Activated CD4-positive, alpha-beta T cell treated with anti-CD3 and anti-CD28 coated beads, Interleukin-2, amount 10 ng/mL, durations not matched to agents 24 days and 14 days (primary cell): Measurements from ENCODE around the gene THSD4. TPM values are rescaled to one million over a fixed set of nuclear protein-coding genes. Genes with fewer than 3 reads are reported as not detected.

ENCODE experiments used
- DNase-seq: peaks from one replicate; pipeline ENCODE4 v3.0.0; 2022
- H3K27ac Mint-ChIP-seq: one replicate; pipeline ENCODE4 v1.8.0; 2022; ENCODE audit warnings: mild to moderate bottlenecking, mixed read lengths
- H3K27me3 Mint-ChIP-seq: one replicate; pipeline ENCODE4 v1.8.0; 2022; ENCODE audit warnings: mixed read lengths
- H3K36me3 Mint-ChIP-seq: one replicate; pipeline ENCODE4 v1.8.0; 2022; ENCODE audit warnings: low read depth, mild to moderate bottlenecking, mixed read lengths
- H3K4me1 Mint-ChIP-seq: one replicate; pipeline ENCODE4 v1.8.0; 2021; ENCODE audit warnings: mixed read lengths
- H3K4me3 Mint-ChIP-seq: one replicate; pipeline ENCODE4 v1.8.0; 2022; ENCODE audit warnings: mild to moderate bottlenecking, moderate library complexity, mixed read lengths
- H3K9me3 Mint-ChIP-seq: one replicate; pipeline ENCODE4 v1.8.0; 2021; ENCODE audit warnings: mixed read lengths
- intact Hi-C: fragments of 100-400 bp; cut with micrococcal nuclease; formaldehyde crosslinking; loops from one replicate; pipeline ENCODE4 v1.15.1; 2023
- total RNA-seq: library from RNA; stranded (reverse); gene quantifications from 2 replicates; pipeline ENCODE4 v1.2.3, GENCODE V29; 2022

THSD4 gene
- total RNA-seq, 1 donor from 2014 or later = not detected

- Mint-ChIP-seq H3K27me3 (peaks cover 7% of the 10 kb centered on the region), H3K36me3 (no peaks in the 10 kb centered on the region), H3K4me1 (no peaks in the 10 kb centered on the region), H3K27ac (no peak overlapping the region), H3K9me3 (no peaks in the 10 kb centered on the region), H3K4me3 (no peak overlapping the region)
- DNase-seq = no peak
- intact Hi-C loops = no loop called here
Observed at GRCh38 chr15:71494563-71495397, 379.5 kb downstream of the THSD4 start.

DNA sequence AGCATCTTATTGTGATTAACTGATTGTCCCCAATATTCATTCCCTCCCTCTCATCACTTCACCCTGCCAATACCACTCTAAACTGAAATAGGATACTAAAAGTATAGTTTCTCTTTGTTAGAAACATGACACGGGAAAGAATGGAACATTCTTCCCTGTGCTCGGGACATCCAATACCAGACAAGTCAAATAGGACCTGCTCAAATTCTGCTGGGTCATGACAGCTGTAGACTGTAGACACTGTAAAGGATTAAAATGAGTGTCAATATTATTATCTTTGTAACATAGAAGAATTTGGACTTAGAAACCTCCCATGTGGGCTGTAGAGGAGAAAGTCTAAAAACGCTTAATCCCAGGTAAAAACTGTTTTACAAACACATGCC is 380.1 kb downstream of the THSD4 start:
- DNase-seq = no peak
- H3K27me3 Mint-ChIP-seq = peaks cover 10% of the 10 kb centered on the region
- H3K4me3 Mint-ChIP-seq = no peak overlapping the region
- H3K36me3 Mint-ChIP-seq = no peaks in the 10 kb centered on the region
- H3K4me1 Mint-ChIP-seq = no peaks in the 10 kb centered on the region
- intact Hi-C loops = no loop called here
- H3K27ac Mint-ChIP-seq = no peak overlapping the region
- H3K9me3 Mint-ChIP-seq = peaks cover 4% of the 10 kb centered on the region

DNA sequence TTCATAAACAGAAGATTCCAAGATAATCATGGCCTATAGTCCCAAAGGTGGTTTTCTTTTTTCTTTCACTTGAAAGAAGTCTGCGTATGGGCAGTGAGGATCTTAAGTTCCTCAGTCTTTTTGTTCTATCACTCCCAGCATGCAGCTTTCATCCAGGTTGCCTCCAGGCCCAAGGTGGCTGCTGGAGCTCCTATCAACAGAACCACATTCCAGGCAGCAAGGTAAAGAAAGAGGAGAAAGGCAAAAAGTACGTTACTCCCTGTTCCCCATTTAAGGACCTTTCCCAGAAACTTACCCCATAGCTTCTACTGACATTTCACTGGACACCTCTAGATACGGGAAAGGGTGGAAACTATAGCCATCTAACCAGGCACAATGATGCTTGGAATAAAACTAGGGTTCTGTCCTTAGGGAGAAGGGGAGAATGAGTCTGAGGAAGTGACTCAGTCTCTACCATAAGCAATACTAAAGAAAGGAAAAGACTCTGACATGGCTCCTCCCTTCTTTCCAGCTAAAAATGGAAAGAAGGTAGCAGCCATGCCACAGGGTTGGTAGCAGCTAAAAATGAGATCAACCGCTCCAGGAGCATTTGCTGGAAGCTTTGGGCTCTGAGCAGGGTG is 381.2 kb downstream of the THSD4 start:
- intact Hi-C loops = no loop called here
- peaks cover 9% of the 10 kb centered on the region for H3K9me3 Mint-ChIP-seq
- DNase-seq = no peak
- H3K36me3 Mint-ChIP-seq = no peaks in the 10 kb centered on the region
- peaks cover 9% of the 10 kb centered on the region for H3K27me3 Mint-ChIP-seq
- H3K4me1 Mint-ChIP-seq = no peaks in the 10 kb centered on the region
- H3K4me3 Mint-ChIP-seq = no peak overlapping the region
- H3K27ac Mint-ChIP-seq = no peak overlapping the region

- Mint-ChIP-seq H3K4me3 (no peak overlapping the region), H3K27me3 (peaks cover 10% of the 10 kb centered on the region), H3K4me1 (no peaks in the 10 kb centered on the region), H3K9me3 (peaks cover 9% of the 10 kb centered on the region), H3K36me3 (no peaks in the 10 kb centered on the region), H3K27ac (no peak overlapping the region)
- DNase-seq = no peak
- intact Hi-C loops = no loop called here
Observed at GRCh38 chr15:71501344-71502076, 386.2 kb downstream of the THSD4 start.

GRCh38 chr15:71502077-71502432 is 386.8 kb downstream of the THSD4 start:
- Mint-ChIP-seq H3K4me1 (no peaks in the 10 kb centered on the region), H3K9me3 (peaks cover 9% of the 10 kb centered on the region), H3K27ac (no peak overlapping the region), H3K27me3 (peaks cover 10% of the 10 kb centered on the region), H3K36me3 (no peaks in the 10 kb centered on the region), H3K4me3 (no peak overlapping the region)
- intact Hi-C loops = no loop called here
- DNase-seq = no peak

- Mint-ChIP-seq H3K27me3 (peaks cover 7% of the 10 kb centered on the region), H3K4me3 (no peak overlapping the region), H3K4me1 (no peaks in the 10 kb centered on the region), H3K9me3 (no peaks in the 10 kb centered on the region), H3K36me3 (no peaks in the 10 kb centered on the region), H3K27ac (no peak overlapping the region)
- intact Hi-C loops = no loop called here
- DNase-seq = no peak
Observed at GRCh38 chr15:71505962-71506361, 390.7 kb downstream of the THSD4 start.

DNA sequence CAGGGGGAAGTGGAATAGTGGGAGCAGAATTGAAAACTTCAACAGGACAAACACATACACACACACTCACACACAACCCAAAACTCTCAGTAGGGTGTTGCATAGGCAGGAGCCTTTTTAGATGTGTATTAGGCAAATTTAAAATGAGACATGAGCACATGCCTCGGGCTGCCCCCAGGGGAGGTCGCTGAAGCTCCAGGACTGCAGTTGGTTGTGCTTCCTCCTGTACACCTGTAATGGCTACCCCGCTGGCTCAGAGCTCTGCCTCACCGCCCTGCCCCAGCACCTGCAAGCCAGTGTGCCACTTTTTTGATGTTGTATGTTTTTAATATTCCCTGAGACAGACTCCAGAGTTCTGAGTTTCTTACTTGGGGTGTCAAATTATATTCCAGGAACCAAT is 391.7 kb downstream of the THSD4 start:
- no peaks in the 10 kb centered on the region for H3K36me3 Mint-ChIP-seq
- no peaks in the 10 kb centered on the region for H3K9me3 Mint-ChIP-seq
- no peak for DNase-seq
- H3K4me3 Mint-ChIP-seq = no peak overlapping the region
- intact Hi-C loops = no loop called here
- H3K27ac Mint-ChIP-seq = no peak overlapping the region
- no peaks in the 10 kb centered on the region for H3K4me1 Mint-ChIP-seq
- H3K27me3 Mint-ChIP-seq = peaks cover 7% of the 10 kb centered on the region

DNA sequence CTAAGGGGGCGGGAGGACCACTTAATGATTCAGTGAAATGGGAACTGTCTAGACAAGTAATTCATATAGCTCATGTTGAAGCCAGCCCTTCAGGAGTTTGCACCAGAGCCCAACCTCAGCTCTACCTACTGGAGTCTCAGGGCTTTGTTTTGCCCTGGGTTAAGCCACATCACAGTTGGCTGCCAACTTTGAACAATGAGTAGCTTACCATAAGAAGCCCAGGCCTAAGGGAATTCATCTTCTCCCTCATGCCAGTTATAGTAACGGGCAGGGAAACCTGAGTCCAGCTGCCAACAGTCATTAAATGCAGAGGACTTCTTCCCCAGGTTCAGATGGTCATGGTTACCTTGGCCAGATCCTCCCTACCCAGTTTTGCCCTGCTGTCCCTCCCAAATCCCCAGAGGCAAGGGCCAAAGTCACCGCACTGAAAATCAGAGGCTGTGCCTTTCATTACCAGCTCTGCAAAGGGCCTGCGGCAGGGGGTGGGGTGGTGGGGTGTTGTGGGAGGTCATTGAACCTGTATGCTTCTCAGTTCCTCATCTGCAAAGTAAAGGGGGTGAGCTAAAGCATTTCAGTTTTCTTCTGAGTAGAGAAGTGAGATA is 392.9 kb downstream of the THSD4 start:
- Mint-ChIP-seq H3K36me3 (no peaks in the 10 kb centered on the region), H3K4me3 (no peak overlapping the region), H3K4me1 (no peaks in the 10 kb centered on the region), H3K9me3 (no peaks in the 10 kb centered on the region), H3K27me3 (peaks cover 7% of the 10 kb centered on the region), H3K27ac (no peak overlapping the region)
- no peak for DNase-seq
- intact Hi-C loops = no loop called here

DNA sequence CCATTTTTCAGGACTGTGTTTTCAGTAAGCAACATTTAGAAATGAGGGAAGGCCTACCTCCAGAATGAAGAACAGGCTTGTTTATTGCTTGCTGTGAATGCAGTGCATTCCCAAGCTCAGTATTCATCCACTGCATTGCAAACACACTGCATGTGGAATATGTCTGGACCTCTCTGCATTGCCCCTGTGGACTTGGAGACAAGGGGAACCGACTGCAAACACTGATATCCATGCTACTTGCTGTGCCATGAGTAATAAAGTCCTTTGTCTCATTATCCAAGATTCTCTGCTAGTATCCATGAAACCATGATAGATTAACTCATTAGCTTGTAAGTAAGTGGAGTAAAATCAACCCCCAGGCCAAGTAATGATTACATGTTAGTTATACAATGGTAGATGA is 393.9 kb downstream of the THSD4 start:
- Mint-ChIP-seq H3K27ac (no peak overlapping the region), H3K36me3 (no peaks in the 10 kb centered on the region), H3K4me1 (no peaks in the 10 kb centered on the region), H3K4me3 (no peak overlapping the region), H3K9me3 (no peaks in the 10 kb centered on the region), H3K27me3 (peaks cover 11% of the 10 kb centered on the region)
- intact Hi-C loops = no loop called here
- no peak for DNase-seq

DNA sequence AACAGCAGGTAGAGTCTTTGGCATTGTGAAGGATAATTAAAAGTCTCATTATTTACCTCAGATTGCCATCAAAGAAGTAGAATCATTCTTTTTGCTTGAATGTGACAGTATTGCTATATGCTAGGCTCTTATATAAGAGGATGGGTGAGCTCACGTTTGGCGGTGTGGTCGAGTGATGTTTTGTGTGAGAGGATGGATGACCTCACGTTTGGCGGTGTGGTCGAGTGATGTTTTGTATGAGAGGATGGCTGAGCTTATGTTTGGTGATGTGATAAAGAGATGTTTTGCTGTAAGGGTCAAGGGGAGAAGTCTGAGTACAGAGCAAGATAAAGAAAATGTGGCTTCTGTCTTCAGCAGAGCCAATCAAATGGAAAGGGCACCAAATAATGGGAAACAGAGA is 395.5 kb downstream of the THSD4 start:
- H3K4me1 Mint-ChIP-seq = no peaks in the 10 kb centered on the region
- H3K27me3 Mint-ChIP-seq = peaks cover 10% of the 10 kb centered on the region
- H3K36me3 Mint-ChIP-seq = no peaks in the 10 kb centered on the region
- no peak overlapping the region for H3K27ac Mint-ChIP-seq
- H3K9me3 Mint-ChIP-seq = no peaks in the 10 kb centered on the region
- no peak overlapping the region for H3K4me3 Mint-ChIP-seq
- intact Hi-C loops = no loop called here
- no peak for DNase-seq

DNA sequence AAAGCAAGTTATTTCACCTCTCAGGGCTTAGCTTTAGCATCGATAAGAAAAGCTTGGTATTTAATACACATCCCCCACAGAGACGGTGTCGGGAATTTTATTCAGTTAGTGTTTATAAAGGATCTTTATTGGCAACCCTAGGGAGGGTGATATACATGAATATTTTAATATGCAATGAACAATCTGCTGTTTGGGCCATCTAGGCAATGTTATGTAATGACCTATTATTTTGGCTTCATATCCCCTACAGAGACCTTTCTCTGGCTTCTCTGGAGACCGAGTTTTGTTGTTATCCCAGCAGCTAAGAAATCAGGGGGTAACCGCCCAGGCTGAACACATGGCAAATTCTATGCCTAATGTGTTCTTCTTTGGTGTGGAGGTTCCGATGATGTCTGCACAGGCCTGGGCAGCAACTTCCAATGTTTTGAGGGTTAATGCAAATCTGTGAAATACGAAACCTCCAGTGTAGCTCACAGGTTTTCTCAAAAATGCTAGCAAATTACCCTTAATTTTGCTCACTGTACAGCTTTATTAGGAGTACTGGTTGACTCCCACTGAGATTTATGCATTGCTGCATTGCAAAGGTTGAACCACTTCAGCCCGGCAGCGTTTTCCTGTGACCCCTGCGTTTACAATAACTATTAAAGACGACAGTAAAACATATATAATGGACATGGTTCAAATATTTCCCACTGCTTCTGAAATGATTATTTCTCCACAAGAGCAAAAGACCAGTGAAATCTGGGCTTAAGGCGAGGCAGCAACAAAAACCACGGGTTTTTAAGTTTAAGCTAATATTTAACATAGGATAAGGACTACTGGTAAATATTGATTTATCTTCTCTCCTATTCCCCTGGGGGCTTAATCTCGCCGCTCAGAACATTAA is 396.8 kb downstream of the THSD4 start:
- peaks cover 13% of the 10 kb centered on the region for H3K27me3 Mint-ChIP-seq
- intact Hi-C loops = no loop called here
- H3K36me3 Mint-ChIP-seq = no peaks in the 10 kb centered on the region
- no peak overlapping the region for H3K27ac Mint-ChIP-seq
- no peaks in the 10 kb centered on the region for H3K9me3 Mint-ChIP-seq
- no peak overlapping the region for H3K4me3 Mint-ChIP-seq
- no peak for DNase-seq
- no peaks in the 10 kb centered on the region for H3K4me1 Mint-ChIP-seq

- Mint-ChIP-seq H3K4me1 (no peaks in the 10 kb centered on the region), H3K4me3 (no peak overlapping the region), H3K9me3 (no peaks in the 10 kb centered on the region), H3K36me3 (no peaks in the 10 kb centered on the region), H3K27ac (no peak overlapping the region), H3K27me3 (peaks cover 16% of the 10 kb centered on the region)
- intact Hi-C loops = no loop called here
- DNase-seq = no peak
Observed at GRCh38 chr15:71512682-71513006, 397.4 kb downstream of the THSD4 start.

DNA sequence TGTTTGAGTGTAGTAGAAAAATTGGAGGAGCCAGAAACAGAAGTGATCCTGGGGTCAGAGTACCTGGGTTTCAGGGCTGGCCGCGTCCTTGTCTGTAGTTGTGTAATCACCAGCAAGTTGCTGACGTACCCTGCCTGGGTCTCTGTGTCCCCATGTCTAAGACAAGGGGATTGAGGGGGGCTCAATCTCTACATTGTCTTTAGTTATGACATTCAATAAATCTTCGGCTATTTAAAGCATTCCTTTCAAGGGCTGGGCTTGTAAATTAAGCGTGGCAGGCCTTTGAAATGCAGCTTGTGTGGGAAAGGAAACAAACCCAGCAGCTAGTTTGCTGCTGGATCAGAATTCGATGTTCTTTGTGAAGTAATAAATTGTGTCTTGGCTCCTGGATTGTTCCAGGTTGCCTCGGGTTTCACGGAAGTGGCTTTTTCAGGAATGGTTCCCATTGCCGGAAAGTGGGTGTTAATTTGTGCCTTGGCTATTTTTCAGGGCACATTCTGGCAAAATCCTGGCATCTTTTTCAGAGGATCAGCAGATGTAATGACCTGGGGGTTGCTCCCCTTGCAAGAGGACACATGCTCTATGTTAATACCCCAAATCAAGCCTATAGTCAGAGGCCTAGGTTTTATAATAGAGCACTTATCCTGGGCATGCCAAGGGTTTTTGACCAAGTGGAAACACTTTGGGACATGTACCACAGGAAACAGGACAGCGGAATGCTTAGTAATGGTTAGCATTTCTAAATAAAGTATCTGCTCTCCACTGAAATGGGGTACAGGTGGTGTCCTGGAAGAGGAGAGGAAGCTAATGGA is 400.3 kb downstream of the THSD4 start:
- Mint-ChIP-seq H3K36me3 (no peaks in the 10 kb centered on the region), H3K27me3 (peaks cover 16% of the 10 kb centered on the region)
- intact Hi-C loops = no loop called here

More for the DNA sequence above, 400.3 kb downstream of the THSD4 start:
- no peak overlapping the region for H3K27ac Mint-ChIP-seq
- H3K9me3 Mint-ChIP-seq = no peaks in the 10 kb centered on the region
- no peaks in the 10 kb centered on the region for H3K4me1 Mint-ChIP-seq
- no peak overlapping the region for H3K4me3 Mint-ChIP-seq
- no peak for DNase-seq
